HepG2 (cell line): Measurements from ENCODE around the gene SLU7. TPM values are rescaled to one million over a fixed set of nuclear protein-coding genes. Genes with fewer than 3 reads are reported as not detected.

Experiments used
- ATF7 ChIP-seq, 2 experiments: fragments of 450-650 bp in 1 of 2; sonication (generic) in 1 of 2; formaldehyde crosslinking in 1 of 2; IDR thresholded peaks; 2 replicates each; pipeline versions ENCODE4 v1.4.0 to v1.6.1; 2016 to 2020; ENCODE audit warnings: antibody characterized with exemption in 1 of 2, mild to moderate bottlenecking in 1 of 2, missing genetic modification reagents in 1 of 2
- CBFB ChIP-seq: sonication (generic); formaldehyde crosslinking; IDR thresholded peaks from 2 replicates; pipeline ENCODE4 v1.4.0; 2020; ENCODE audit warnings: missing genetic modification reagents
- GATAD1 ChIP-seq: IDR thresholded peaks from 2 replicates; pipeline ENCODE4 v1.6.1; 2016; ENCODE audit warnings: missing genetic modification reagents, missing compliant biosample characterization
- HNF4A ChIP-seq: sonication (generic); formaldehyde crosslinking; IDR thresholded peaks from 2 replicates; pipeline ENCODE4 v1.4.0; 2020; ENCODE audit warnings: missing genetic modification reagents
- PBX2 ChIP-seq: IDR thresholded peaks from 2 replicates; pipeline ENCODE4 v1.6.1; 2016; ENCODE audit warnings: control low read depth
- REST ChIP-seq, 2 experiments: IDR thresholded peaks; 2 replicates each; pipeline ENCODE4 v1.6.1; 2011 to 2012; ENCODE audit warnings: low read length in 2 of 2, borderline replicate concordance in 1 of 2, low read depth in 1 of 2, mild to moderate bottlenecking in 1 of 2, moderate library complexity in 1 of 2
- SNAI1 ChIP-seq: sonication (generic); formaldehyde crosslinking; IDR thresholded peaks from 2 replicates; pipeline ENCODE4 v1.5.0; 2020; ENCODE audit warnings: mild to moderate bottlenecking, missing genetic modification reagents, borderline replicate concordance
- SRSF4 ChIP-seq: fragments of 200-400 bp; formaldehyde crosslinking; IDR thresholded peaks from one replicate; pipeline ENCODE4 v1.6.1; 2018; ENCODE audit warnings: mild to moderate bottlenecking, low read depth, low read length, moderate library complexity; ENCODE audit not compliant: poor library complexity, severe bottlenecking
- ZBTB40 ChIP-seq, 2 experiments: fragments of 450-650 bp in 1 of 2; sonication (generic) in 1 of 2; formaldehyde crosslinking in 1 of 2; IDR thresholded peaks; 2 replicates each; pipeline versions ENCODE4 v1.6.1 to v1.8.0; 2016 to 2022; ENCODE audit warnings: antibody characterized with exemption in 1 of 2, mild to moderate bottlenecking in 1 of 2, missing genetic modification reagents in 1 of 2
- ZFP1 ChIP-seq: IDR thresholded peaks from 2 replicates; pipeline ENCODE4 v1.6.1; 2016
- ZNF773 ChIP-seq: sonication (generic); formaldehyde crosslinking; IDR thresholded peaks from 2 replicates; pipeline ENCODE4 v1.4.0; 2020; ENCODE audit warnings: missing genetic modification reagents, borderline replicate concordance
- ZNF777 ChIP-seq: sonication (generic); formaldehyde crosslinking; IDR thresholded peaks from 2 replicates; pipeline ENCODE4 v1.4.0; 2020; ENCODE audit warnings: missing genetic modification reagents
- ZSCAN21 ChIP-seq: sonication (generic); formaldehyde crosslinking; IDR thresholded peaks from 2 replicates; pipeline ENCODE4 v1.8.0; 2022; ENCODE audit warnings: mild to moderate bottlenecking, missing genetic modification reagents, moderate library complexity, borderline replicate concordance
- polyA plus RNA-seq, 8 experiments: library from polyadenylated mRNA; depleted of rRNA in 3 of 8; stranded (reverse) in 7 of 8; unstranded in 1 of 8; fragments of >200 nt; fragmentation: Illumina TruSeq in 4 of 8; extraction: Trizol in 4 of 8; gene quantifications; 2 replicates each; pipeline versions ENCODE4 v1.2.1 to v1.2.3, GENCODE V29; 2011 to 2016; ENCODE audit warnings: low read depth in 4 of 8, missing spikeins in 1 of 8, mixed read lengths in 1 of 8; ENCODE audit not compliant: insufficient read depth in 1 of 8
- total RNA-seq, 5 experiments: library from RNA; depleted of rRNA; stranded (reverse); fragments of >200 nt; fragmentation: Illumina TruSeq; extraction: Trizol; gene quantifications; 2 replicates each; pipeline ENCODE4 v1.2.3, GENCODE V29; 2016; ENCODE audit warnings: low read depth in 1 of 5

SLU7 gene
- total and polyA plus RNA-seq, 2 of the 13 experiments (the other 11 are each of a cell fraction or from before 2014, with no cell fraction given): 24.0 to 39.2 TPM

- TF ChIP-seq ATF7 (IDR thresholded peaks at IDR 0.05) (no peak), ATF7 (CRISPR knock-in tag; IDR thresholded peaks at IDR 0.05) (no peak), REST (IDR thresholded peaks at IDR 0.05; ENCODE audit: borderline replicate concordance in 1 of 2, low read depth in 1 of 2, low read length in 2 of 2) (no peak; a peak in 1 of 4 replicates), ZBTB40 (IDR thresholded peaks at IDR 0.05) (no peak), ZBTB40 (CRISPR knock-in tag; IDR thresholded peaks at IDR 0.05) (peak; percentile 79; the same call in 1 of the 2 replicates), HNF4A (CRISPR knock-in tag) (no peak), ZFP1 (CRISPR knock-in tag) (no peak), GATAD1 (peak; percentile 73; the same call in 1 of the 2 replicates), PBX2 (no peak), SRSF4 (no peak), ZNF777 (CRISPR knock-in tag) (no peak), SNAI1 (CRISPR knock-in tag) (peak; percentile 78; the same call in 1 of the 2 replicates), ZSCAN21 (peak; percentile 72; the same call in 1 of the 2 replicates), CBFB (CRISPR knock-in tag) (peak; percentile 64; the same call in 1 of the 2 replicates), ZNF773 (CRISPR knock-in tag) (no peak)
These were observed 19.2 kb downstream of the SLU7 start, which contains the start of gene FAM200C (continued) for GRCh38 chr5:160399402-160400353.
